ENCODE results near the gene SYNE2. TPM values are rescaled to one million over a fixed set of nuclear protein-coding genes. Genes with fewer than 3 reads are reported as not detected.
"Not testable (repeated sequence)": the region's sequence is repeated elsewhere in the genome, so short reads cannot be mapped to it uniquely, and the experiment has no call there.

The SYNE2 gene
- total and polyA plus RNA-seq, 12 donors: 43.6 to 205 (median 103) TPM

DNA sequence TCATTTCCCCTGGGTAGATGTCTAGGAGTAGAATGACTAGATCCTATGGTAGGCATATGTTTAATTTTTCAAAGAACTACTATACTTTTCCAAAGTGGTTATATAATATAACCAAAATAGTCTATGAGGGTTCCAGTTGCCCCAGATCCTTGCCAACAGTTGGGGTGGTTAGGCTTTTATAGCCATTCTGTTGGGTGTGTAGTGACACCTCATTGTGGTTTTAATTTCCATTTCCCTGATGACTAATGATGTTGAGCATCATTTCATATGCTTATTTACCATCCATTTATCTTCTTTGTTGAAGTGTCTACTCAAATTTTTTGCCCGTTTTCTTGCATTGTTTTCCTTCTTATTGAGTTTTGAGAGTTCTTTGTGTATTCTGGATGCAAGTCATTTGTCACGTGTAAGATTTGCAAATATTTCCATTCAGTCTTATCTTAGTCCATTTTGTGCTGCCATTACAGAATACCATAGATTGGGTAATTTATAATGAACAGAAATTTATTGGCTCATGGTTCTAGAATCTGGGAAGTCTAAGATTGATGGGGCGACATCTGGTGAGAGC, 4.7 kb downstream of the SYNE2 start:
- TF ChIP-seq, protein P1, sequence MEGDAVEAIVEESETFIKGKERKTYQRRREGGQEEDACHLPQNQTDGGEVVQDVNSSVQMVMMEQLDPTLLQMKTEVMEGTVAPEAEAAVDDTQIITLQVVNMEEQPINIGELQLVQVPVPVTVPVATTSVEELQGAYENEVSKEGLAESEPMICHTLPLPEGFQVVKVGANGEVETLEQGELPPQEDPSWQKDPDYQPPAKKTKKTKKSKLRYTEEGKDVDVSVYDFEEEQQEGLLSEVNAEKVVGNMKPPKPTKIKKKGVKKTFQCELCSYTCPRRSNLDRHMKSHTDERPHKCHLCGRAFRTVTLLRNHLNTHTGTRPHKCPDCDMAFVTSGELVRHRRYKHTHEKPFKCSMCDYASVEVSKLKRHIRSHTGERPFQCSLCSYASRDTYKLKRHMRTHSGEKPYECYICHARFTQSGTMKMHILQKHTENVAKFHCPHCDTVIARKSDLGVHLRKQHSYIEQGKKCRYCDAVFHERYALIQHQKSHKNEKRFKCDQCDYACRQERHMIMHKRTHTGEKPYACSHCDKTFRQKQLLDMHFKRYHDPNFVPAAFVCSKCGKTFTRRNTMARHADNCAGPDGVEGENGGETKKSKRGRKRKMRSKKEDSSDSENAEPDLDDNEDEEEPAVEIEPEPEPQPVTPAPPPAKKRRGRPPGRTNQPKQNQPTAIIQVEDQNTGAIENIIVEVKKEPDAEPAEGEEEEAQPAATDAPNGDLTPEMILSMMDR (IDR thresholded peaks at IDR 0.05): no peak
- Histone ChIP-seq H3K9me3 (no peaks in the 10 kb centered on the region), H3K4me3 (no peak overlapping the region), H3K4me1 (peaks cover 0 to 62% (median 32%) of the 10 kb centered on the region in 9 donors), H3K27me3 (peaks cover 0 to 27% (median 0%) of the 10 kb centered on the region in 7 donors), H3K36me3 (no peaks in the 10 kb centered on the region), H3K27ac (peak overlapping the region in 1 of 10 donors; percentile 43)
- no peak for DNase-seq
- 96 to 98% methylated on average over 3 of the region's 3 CpGs for WGBS, 2 donors
- intact Hi-C loops (cut with DNase I): loop anchor here in 4 of 10 donors (10.0 kb wide), 4 partner anchors 57 to 127 kb away; no protein-coding TSS in a partner anchor
- no peak for ATAC-seq

DNA sequence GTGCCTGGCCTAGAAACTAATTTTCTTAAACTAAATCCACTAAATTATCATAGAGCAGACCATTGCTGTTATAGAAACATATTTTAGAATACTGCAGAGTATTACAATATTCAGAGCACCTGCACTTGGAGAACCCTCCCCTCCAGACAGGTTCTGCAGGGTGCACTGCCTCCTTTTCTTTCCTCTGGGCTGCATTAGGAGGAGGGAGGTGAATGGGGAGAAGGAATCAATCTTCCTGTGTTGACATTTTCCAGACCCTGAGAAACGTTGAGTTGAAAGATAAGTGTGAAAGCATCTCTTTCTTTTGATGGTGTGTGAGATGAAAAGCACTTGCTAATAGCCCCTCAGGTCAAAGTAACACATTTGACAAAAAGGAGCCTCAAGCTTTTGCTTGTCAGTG, 7.3 kb downstream of the SYNE2 start:
- Histone ChIP-seq H3K4me1 (peaks cover 0 to 73% (median 33%) of the 10 kb centered on the region in 9 donors), H3K27ac (no peak overlapping the region), H3K36me3 (no peaks in the 10 kb centered on the region), H3K27me3 (peaks cover 0 to 4% (median 0%) of the 10 kb centered on the region in 7 donors), H3K4me3 (no peak overlapping the region), H3K9me3 (no peaks in the 10 kb centered on the region)
- no peak for ATAC-seq
- WGBS, 2 donors: 14 to 15% methylated on average over 1 of the region's 1 CpG
- TF ChIP-seq, protein P1 (IDR thresholded peaks at IDR 0.05): no peak
- intact Hi-C loops (cut with DNase I): no loop called here
- no peak for DNase-seq

DNA sequence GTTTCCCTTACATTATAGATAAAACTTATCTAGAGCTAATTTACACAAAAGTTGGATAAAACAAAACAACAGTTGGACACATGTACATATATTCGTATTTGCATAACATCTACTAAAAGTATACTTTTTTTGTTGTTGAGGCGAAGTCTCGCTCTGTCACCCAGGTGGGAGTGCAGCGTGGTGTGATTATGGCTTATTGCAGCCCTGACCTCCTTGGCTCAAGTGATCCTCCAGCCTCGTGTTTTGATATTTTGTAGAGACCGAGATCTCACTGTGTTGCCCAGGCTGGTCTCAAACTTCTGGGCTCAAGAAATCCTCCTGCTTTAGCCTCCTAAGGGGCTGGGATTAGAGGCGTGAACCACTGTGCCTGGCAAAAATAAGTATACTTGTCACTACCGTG, 9.4 kb downstream of the SYNE2 start:
- WGBS, 2 donors: 91 to 95% methylated on average over 8 of the region's 8 CpGs
- intact Hi-C loops (cut with DNase I): no loop called here
- Histone ChIP-seq H3K27me3 (no peaks in the 10 kb centered on the region), H3K27ac (no peak overlapping the region), H3K4me1 (peaks cover 0 to 54% (median 19%) of the 10 kb centered on the region in 9 donors), H3K4me3 (no peak overlapping the region), H3K36me3 (no peaks in the 10 kb centered on the region), H3K9me3 (no peaks in the 10 kb centered on the region)
- TF ChIP-seq, protein P1 (IDR thresholded peaks at IDR 0.05): no peak
- DNase-seq (no peak), ATAC-seq (no peak)

DNA sequence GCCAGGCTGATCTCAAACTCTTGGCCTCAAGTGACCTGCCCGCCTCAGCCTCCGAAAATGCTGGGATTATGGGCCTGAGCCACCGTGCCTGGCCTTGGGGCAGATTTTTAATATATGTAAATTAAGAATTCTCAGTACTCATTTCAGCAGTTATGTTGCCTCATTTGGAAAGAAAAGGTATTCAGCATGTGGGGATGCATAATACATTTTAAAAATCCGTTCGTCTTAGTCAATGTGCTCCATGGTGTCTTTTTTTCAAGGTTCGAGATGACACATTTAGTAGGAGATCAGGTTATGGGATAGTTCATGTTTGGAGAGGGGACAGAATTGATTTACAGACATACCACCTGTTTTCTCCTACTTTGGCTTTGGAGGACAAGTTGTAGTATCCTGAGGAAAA, 10.2 kb downstream of the SYNE2 start:
- no peak for ATAC-seq
- Histone ChIP-seq H3K4me3 (no peak overlapping the region), H3K9me3 (no peaks in the 10 kb centered on the region), H3K27me3 (no peaks in the 10 kb centered on the region), H3K36me3 (no peaks in the 10 kb centered on the region), H3K27ac (peak overlapping the region in 1 of 10 donors; percentile 83), H3K4me1 (peaks cover 0 to 49% (median 19%) of the 10 kb centered on the region in 9 donors)
- intact Hi-C loops (cut with DNase I): no loop called here
- DNase-seq: no peak
- 91 to 94% methylated on average over 6 of the region's 6 CpGs for WGBS, 2 donors
- TF ChIP-seq, protein P1 (IDR thresholded peaks at IDR 0.05): no peak

DNA sequence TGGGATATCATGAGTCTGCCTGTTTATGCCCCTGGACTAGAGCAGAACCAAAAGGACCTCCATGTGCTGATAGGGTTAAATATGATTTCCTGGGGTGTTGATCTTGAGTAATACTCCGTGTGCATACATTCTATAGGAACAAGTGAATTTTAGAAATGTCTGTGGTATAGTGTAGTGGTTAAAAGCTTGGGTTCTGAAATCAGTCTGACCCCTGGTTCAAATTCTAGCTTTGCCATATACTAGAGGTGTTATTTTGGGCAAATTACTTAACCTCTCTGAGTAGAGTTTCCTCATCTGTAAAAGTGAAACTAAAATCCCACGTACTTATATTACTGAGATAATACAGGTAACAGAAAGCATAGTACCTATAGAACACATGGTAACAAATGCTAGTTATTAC, 12.0 kb downstream of the SYNE2 start:
- H3K4me3 ChIP-seq: peak overlapping the region in 5 of 10 donors; percentile 14 to 29 (median 23)
- H3K36me3 ChIP-seq; intact Hi-C loops (cut with DNase I); H3K9me3 ChIP-seq; DNase-seq; H3K27me3 ChIP-seq: not testable (repeated sequence)
- peak in 5 of 8 donors; percentile 18 to 69 (median 56) for ATAC-seq
- peaks cover 0 to 55% (median 26%) of the 10 kb centered on the region in 9 donors for H3K4me1 ChIP-seq
- WGBS, 2 donors: 4 to 17% methylated on average over 1 of the region's 2 CpGs
- H3K27ac ChIP-seq: peak overlapping the region in 4 of 10 donors; percentile 12 to 83 (median 42)
